Measurements from ENCODE around the gene EEIG1. TPM values are rescaled to one million over a fixed set of nuclear protein-coding genes. Genes with fewer than 3 reads are reported as not detected.

EEIG1 gene
- total RNA-seq, 1 donor from 2014 or later = 71.1 TPM

DNA sequence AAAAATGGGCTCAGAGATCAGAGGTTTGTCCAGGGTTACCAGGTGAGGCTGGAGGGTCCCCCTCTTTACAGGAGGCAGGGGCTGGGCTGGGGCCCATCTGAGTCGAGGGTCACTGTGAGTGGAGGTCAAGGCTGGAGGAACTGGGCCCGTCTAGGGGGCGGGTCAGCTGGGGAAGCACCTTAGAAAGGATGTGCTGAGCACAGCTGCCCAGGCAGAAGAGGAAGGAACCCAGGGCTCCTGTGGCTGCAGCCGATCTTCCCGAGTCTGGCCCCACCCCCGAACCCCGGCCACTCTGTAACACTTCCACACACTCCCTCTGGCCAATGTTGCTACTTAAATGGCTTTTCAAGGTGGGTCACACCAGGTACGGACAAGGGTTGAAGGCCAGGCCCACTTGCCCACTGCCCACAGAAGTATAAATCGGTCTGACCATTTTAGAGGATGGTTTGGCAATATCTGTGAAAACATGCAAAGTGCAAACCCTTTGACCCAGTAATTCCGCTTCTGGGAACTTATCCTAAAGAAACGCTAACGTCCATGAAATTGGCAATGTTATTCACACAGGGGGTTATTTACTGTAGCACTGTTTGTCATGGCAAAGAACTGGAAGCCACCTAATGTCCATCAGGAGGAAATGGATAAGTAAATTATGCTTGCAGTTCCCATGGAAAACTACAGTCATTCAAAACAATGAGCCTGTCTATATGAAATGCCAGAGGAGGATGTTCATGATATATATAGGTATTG lies 30.5 kb upstream of the EEIG1 start:
- H3K4me3 Mint-ChIP-seq = no peak overlapping the region
- H3K27ac Mint-ChIP-seq (ENCODE audit: unreplicated experiment) = no peak overlapping the region
- TF ChIP-seq, protein P1, sequence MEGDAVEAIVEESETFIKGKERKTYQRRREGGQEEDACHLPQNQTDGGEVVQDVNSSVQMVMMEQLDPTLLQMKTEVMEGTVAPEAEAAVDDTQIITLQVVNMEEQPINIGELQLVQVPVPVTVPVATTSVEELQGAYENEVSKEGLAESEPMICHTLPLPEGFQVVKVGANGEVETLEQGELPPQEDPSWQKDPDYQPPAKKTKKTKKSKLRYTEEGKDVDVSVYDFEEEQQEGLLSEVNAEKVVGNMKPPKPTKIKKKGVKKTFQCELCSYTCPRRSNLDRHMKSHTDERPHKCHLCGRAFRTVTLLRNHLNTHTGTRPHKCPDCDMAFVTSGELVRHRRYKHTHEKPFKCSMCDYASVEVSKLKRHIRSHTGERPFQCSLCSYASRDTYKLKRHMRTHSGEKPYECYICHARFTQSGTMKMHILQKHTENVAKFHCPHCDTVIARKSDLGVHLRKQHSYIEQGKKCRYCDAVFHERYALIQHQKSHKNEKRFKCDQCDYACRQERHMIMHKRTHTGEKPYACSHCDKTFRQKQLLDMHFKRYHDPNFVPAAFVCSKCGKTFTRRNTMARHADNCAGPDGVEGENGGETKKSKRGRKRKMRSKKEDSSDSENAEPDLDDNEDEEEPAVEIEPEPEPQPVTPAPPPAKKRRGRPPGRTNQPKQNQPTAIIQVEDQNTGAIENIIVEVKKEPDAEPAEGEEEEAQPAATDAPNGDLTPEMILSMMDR (conservative IDR thresholded peaks at IDR 0.05) = no peak
- H3K4me1 Mint-ChIP-seq = peaks cover 31% of the 10 kb centered on the region
- no peaks in the 10 kb centered on the region for H3K9me3 Mint-ChIP-seq
- no peak for DNase-seq (ENCODE audit: low read depth, low spot score)
- H3K27me3 Mint-ChIP-seq (ENCODE audit: low read depth) = no peaks in the 10 kb centered on the region
- no peaks in the 10 kb centered on the region for H3K36me3 Mint-ChIP-seq (ENCODE audit: low read depth)

DNA sequence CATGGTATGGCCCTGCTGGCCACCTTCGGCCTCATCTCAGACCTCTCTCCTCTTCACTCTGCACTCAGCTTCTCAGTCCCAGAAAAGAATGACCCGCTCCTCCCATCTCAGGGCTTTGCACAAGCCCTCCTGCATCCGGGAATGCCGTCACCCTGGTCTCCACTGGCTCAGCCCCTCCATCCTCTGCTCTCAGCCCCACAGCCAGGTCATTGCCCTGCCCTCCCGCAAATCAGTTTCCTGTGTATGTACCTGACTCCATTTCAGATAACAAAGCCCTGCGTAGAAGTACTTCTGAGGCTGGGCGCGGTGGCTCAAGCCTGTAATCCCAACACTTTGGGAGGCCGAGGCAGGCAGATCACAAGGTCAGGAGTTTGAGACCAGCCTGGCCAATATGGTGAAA lies 28.9 kb upstream of the EEIG1 start:
- H3K4me1 Mint-ChIP-seq = peaks cover 37% of the 10 kb centered on the region
- H3K9me3 Mint-ChIP-seq = no peaks in the 10 kb centered on the region

DNA sequence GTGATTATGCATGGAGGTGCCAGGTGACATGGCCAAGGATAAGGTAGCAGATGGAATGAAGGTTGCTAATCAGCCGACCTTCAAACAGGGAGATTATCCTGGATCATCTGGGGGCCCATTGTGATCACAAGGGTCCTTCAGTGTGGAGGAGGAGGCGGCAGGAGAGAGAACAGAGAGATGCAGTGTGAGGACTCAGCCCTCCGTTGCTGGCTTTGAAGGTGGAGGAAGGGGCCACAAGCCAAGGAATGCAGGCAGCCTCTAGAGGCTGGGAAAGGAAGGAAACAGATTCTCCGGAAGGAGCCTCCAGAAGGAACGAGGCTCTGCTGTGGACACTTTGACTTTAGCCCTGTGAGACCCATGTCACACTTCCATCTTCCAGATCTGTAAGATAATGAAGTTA lies 27.4 kb upstream of the EEIG1 start:
- peaks cover 41% of the 10 kb centered on the region for H3K4me1 Mint-ChIP-seq
- no peaks in the 10 kb centered on the region for H3K27me3 Mint-ChIP-seq (ENCODE audit: low read depth)
- no peak for DNase-seq (ENCODE audit: low read depth, low spot score)
- H3K9me3 Mint-ChIP-seq = no peaks in the 10 kb centered on the region
- H3K27ac Mint-ChIP-seq (ENCODE audit: unreplicated experiment) = peak overlapping the region; percentile 73
- H3K4me3 Mint-ChIP-seq = no peak overlapping the region
- no peaks in the 10 kb centered on the region for H3K36me3 Mint-ChIP-seq (ENCODE audit: low read depth)
- TF ChIP-seq, protein P1 (conservative IDR thresholded peaks at IDR 0.05) = no peak

More for the DNA sequence above, 28.9 kb upstream of the EEIG1 start:
- no peak for DNase-seq (ENCODE audit: low read depth, low spot score)
- no peak overlapping the region for H3K27ac Mint-ChIP-seq (ENCODE audit: unreplicated experiment)
- no peak overlapping the region for H3K4me3 Mint-ChIP-seq
- H3K27me3 Mint-ChIP-seq (ENCODE audit: low read depth) = no peaks in the 10 kb centered on the region
- no peaks in the 10 kb centered on the region for H3K36me3 Mint-ChIP-seq (ENCODE audit: low read depth)
- TF ChIP-seq, protein P1 (conservative IDR thresholded peaks at IDR 0.05) = no peak

DNA sequence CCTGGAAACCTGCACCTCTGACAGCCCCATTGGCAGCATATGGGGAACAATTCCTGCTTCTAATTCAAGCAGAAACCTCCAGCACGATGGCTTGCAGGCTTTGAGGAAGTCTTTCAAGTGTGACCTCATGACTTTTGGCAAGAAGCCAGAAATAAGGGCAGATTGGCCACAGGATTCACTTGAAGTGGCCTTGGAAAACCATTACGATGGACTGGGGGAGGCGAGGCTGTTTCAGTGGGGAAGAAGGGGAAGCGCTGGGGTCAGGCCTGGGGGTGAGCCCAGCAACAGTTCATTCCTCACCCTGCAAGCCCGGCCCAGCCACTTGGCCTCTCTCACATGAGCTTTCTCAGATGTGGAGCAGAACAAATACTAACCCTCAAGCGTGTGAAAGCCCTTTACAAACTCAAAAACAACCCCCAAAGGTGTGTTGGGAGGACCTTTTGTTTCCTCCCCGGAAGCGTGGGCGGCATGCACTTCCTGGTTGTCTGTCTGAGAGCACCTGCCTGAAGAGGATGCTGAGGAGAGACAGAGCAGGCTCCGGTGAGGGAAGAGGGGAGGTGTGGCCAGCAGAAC lies 26.9 kb upstream of the EEIG1 start:
- DNase-seq (ENCODE audit: low read depth, low spot score) = no peak
- TF ChIP-seq, protein P1 (conservative IDR thresholded peaks at IDR 0.05) = no peak
- no peak overlapping the region for H3K4me3 Mint-ChIP-seq
- H3K4me1 Mint-ChIP-seq = peaks cover 45% of the 10 kb centered on the region
- no peaks in the 10 kb centered on the region for H3K36me3 Mint-ChIP-seq (ENCODE audit: low read depth)
- peak overlapping the region; percentile 73 for H3K27ac Mint-ChIP-seq (ENCODE audit: unreplicated experiment)
- H3K27me3 Mint-ChIP-seq (ENCODE audit: low read depth) = no peaks in the 10 kb centered on the region
- no peaks in the 10 kb centered on the region for H3K9me3 Mint-ChIP-seq

DNA sequence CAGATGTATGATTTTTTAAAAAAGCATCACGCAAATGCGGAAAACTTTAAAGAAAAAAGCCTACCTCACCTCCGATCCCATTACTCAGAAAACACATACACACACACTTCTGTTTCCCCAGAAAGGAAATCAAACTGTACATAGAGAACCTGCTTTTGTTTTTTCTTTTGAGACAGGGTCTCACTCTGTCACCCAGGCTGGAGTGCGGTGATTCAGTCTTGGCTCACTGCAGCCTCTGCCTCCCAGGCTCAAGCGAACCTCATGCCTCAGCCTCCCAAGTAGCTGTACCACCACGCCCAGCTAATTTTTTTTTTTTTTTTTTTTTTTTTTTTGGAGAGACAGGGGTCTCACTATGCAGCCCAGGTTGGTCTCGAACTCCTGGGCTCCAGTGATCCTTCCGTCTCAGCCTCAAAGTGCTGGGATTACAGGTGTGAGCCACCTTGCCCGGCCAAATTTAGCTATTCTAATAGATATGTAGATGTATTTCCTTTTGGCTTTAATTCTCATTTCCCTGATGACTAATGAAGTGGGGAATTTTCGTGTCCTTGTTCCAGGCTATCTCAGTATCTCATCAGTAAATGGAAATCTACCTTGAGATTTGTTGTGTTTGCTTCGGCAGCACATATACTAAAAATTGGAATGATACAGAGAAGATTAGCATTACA lies 25.7 kb upstream of the EEIG1 start:
- no peaks in the 10 kb centered on the region for H3K27me3 Mint-ChIP-seq (ENCODE audit: low read depth)
- TF ChIP-seq, protein P1 (conservative IDR thresholded peaks at IDR 0.05) = no peak
- H3K9me3 Mint-ChIP-seq = no peaks in the 10 kb centered on the region
- H3K4me1 Mint-ChIP-seq = peaks cover 45% of the 10 kb centered on the region
- DNase-seq (ENCODE audit: low read depth, low spot score) = no peak
- no peaks in the 10 kb centered on the region for H3K36me3 Mint-ChIP-seq (ENCODE audit: low read depth)
- H3K27ac Mint-ChIP-seq (ENCODE audit: unreplicated experiment) = no peak overlapping the region
- no peak overlapping the region for H3K4me3 Mint-ChIP-seq

Data from neural crest cell (in vitro differentiated cells).